HL-60 (cell line): ENCODE data around the gene MSMO1.

Experiments used
- DNase-seq, 2 experiments: peaks; one replicate each; pipeline ENCODE4 v3.0.0-alpha.2; 2010 to 2020; ENCODE audit warnings: low read depth in 1 of 2, low spot score in 1 of 2
- H3K27ac ChIP-seq: fragments of 250-450 bp; sonication (Bioruptor Pico); replicated peaks from 2 replicates; pipeline ENCODE4 v1.5.1; 2020; ENCODE audit warnings: mild to moderate bottlenecking, moderate library complexity
- H3K27me3 ChIP-seq: fragments of 250-450 bp; sonication (Bioruptor Pico); 2 replicates; pipeline ENCODE4 v1.5.1; 2021; ENCODE audit warnings: mild to moderate bottlenecking, moderate library complexity; ENCODE audit not compliant: insufficient read depth, poor library complexity, severe bottlenecking
- H3K4me3 ChIP-seq: replicated peaks from 2 replicates; pipeline ENCODE4 v1.5.1; 2011; ENCODE audit warnings: mild to moderate bottlenecking, control low read depth, low read length; ENCODE audit not compliant: insufficient read depth
- CTCF ChIP-seq: IDR thresholded peaks from one replicate; pipeline ENCODE4 v1.5.1; 2011; ENCODE audit warnings: low read length, control low read depth, inconsistent platforms; ENCODE audit not compliant: insufficient read depth
- GABPA ChIP-seq: IDR thresholded peaks from 2 replicates; pipeline ENCODE4 v1.6.1; 2012; ENCODE audit warnings: low read depth
- POLR2AphosphoS5 ChIP-seq: IDR thresholded peaks from 2 replicates; pipeline ENCODE4 v1.6.1; 2012; ENCODE audit warnings: low read depth
- REST ChIP-seq: IDR thresholded peaks from 2 replicates; pipeline ENCODE4 v1.6.1; 2012; ENCODE audit warnings: low read depth; ENCODE audit not compliant: insufficient replicate concordance
- SPI1 ChIP-seq: IDR thresholded peaks from 2 replicates; pipeline ENCODE4 v1.6.1; 2012; ENCODE audit warnings: low read depth, mild to moderate bottlenecking, borderline replicate concordance

The MSMO1 gene

GRCh38 chr4:165378745-165379677, 51.5 kb downstream of the MSMO1 start, which contains the start of gene CPE:
CPE (plus strand) TSS chr4:165379008; CDS start chr4:165379222, 214 bp downstream.
- TF ChIP-seq REST (no peak), CTCF (peak; percentile 2)
- H3K27ac ChIP-seq: no peak within 1 kb of the TSS
- peak in 1 of 2 experiments; percentile 63 for DNase-seq
- H3K27me3 ChIP-seq: peaks cover 33% of the 10 kb centered on the region
- peak within 1 kb of the TSS; percentile 25 for H3K4me3 ChIP-seq

GRCh38 chr4:165379678-165380064, 52.2 kb downstream of the MSMO1 start:
- H3K27me3 ChIP-seq: peaks cover 33% of the 10 kb centered on the region
- H3K4me3 ChIP-seq: no peak overlapping the region
- no peak for DNase-seq
- H3K27ac ChIP-seq: no peak overlapping the region
- TF ChIP-seq CTCF (no peak), SPI1 (no peak), POLR2AphosphoS5 (no peak), GABPA (no peak), REST (no peak)

GRCh38 chr4:165380805-165381204, 53.3 kb downstream of the MSMO1 start:
- TF ChIP-seq SPI1 (no peak), POLR2AphosphoS5 (no peak), CTCF (no peak), REST (no peak), GABPA (no peak)

More at GRCh38 chr4:165380805-165381204, 53.3 kb downstream of the MSMO1 start:
- no peak overlapping the region for H3K4me3 ChIP-seq
- no peak for DNase-seq
- H3K27ac ChIP-seq: no peak overlapping the region
- peaks cover 33% of the 10 kb centered on the region for H3K27me3 ChIP-seq
